SK-N-SH treated with all-trans-retinoic acid at 6 μM for 48 hours (cell line): ENCODE measurements around the gene PCBP3.

Experiments
- ATAC-seq: fragments of 200-7000 bp; cut with Tn5 transposase; 3 replicates; pipeline ENCODE4 v1.9.1; 2020; ENCODE audit warnings: mild to moderate bottlenecking, moderate library complexity
- ARNTL ChIP-seq: fragments of 450-650 bp; formaldehyde crosslinking; IDR thresholded peaks from 2 replicates; pipeline ENCODE4 v1.5.0; 2020; ENCODE audit warnings: low read depth, mild to moderate bottlenecking, moderate library complexity, borderline replicate concordance
- BACH2 ChIP-seq: fragments of 250-450 bp; sonication (Bioruptor Pico); IDR thresholded peaks from 2 replicates; pipeline ENCODE4 v1.9.0; 2021; ENCODE audit warnings: mild to moderate bottlenecking, borderline replicate concordance
- CREB5 ChIP-seq: fragments of 250-450 bp; sonication (Bioruptor Pico); IDR thresholded peaks from 2 replicates; pipeline ENCODE4 v1.5.1; 2020; ENCODE audit warnings: low read depth, mild to moderate bottlenecking, moderate library complexity
- CSDC2 ChIP-seq: fragments of 250-450 bp; sonication (Bioruptor Pico); IDR thresholded peaks from 2 replicates; pipeline ENCODE4 v1.5.0; 2020; ENCODE audit warnings: mild to moderate bottlenecking, moderate library complexity
- CSRNP3 ChIP-seq: fragments of 250-450 bp; sonication (Bioruptor Pico); IDR thresholded peaks from 2 replicates; pipeline ENCODE4 v1.5.1; 2021; ENCODE audit warnings: mild to moderate bottlenecking, moderate library complexity
- ESRRG ChIP-seq: fragments of 250-450 bp; sonication (Bioruptor Pico); IDR thresholded peaks from 2 replicates; pipeline ENCODE4 v1.6.1; 2021; ENCODE audit warnings: mild to moderate bottlenecking
- ISL1 ChIP-seq: fragments of 250-450 bp; sonication (Bioruptor Pico); IDR thresholded peaks from 2 replicates; pipeline ENCODE4 v2.1.2; 2022; ENCODE audit warnings: mild to moderate bottlenecking, moderate library complexity
- PATZ1 ChIP-seq: fragments of 250-450 bp; sonication (Bioruptor Pico); IDR thresholded peaks from 2 replicates; pipeline ENCODE4 v1.8.0; 2020; ENCODE audit warnings: mild to moderate bottlenecking, moderate library complexity, borderline replicate concordance
- PPARA ChIP-seq: fragments of 250-450 bp; sonication (Bioruptor Pico); IDR thresholded peaks from 2 replicates; pipeline ENCODE4 v1.5.0; 2020; ENCODE audit warnings: mild to moderate bottlenecking, borderline replicate concordance
- RARB ChIP-seq: fragments of 250-450 bp; sonication (Bioruptor Pico); IDR thresholded peaks from 2 replicates; pipeline ENCODE4 v1.8.0; 2021; ENCODE audit warnings: mild to moderate bottlenecking, moderate library complexity
- SNAI2 ChIP-seq: fragments of 250-450 bp; sonication (Bioruptor Pico); IDR thresholded peaks from 2 replicates; pipeline ENCODE4 v1.5.0; 2020; ENCODE audit warnings: mild to moderate bottlenecking, moderate library complexity
- TOX ChIP-seq: fragments of 250-450 bp; sonication (Bioruptor Pico); IDR thresholded peaks from 2 replicates; pipeline ENCODE4 v1.8.0; 2021; ENCODE audit warnings: mild to moderate bottlenecking, moderate library complexity, borderline replicate concordance
- TSHZ2 ChIP-seq: fragments of 250-450 bp; sonication (Bioruptor Pico); IDR thresholded peaks from 2 replicates; pipeline ENCODE4 v1.5.0; 2020; ENCODE audit warnings: mild to moderate bottlenecking, moderate library complexity
- ZFP3 ChIP-seq: fragments of 250-450 bp; sonication (Bioruptor Pico); IDR thresholded peaks from 2 replicates; pipeline ENCODE4 v1.5.0; 2020; ENCODE audit warnings: mild to moderate bottlenecking, moderate library complexity
- ZFP30 ChIP-seq: fragments of 450-650 bp; formaldehyde crosslinking; IDR thresholded peaks from 2 replicates; pipeline ENCODE4 v1.5.0; 2022; ENCODE audit warnings: mild to moderate bottlenecking, moderate library complexity
- ZNF565 ChIP-seq: fragments of 450-650 bp; formaldehyde crosslinking; conservative IDR thresholded peaks from 2 replicates; pipeline ENCODE4 v1.5.0; 2020; ENCODE audit warnings: low read depth, mild to moderate bottlenecking, moderate library complexity
- ZNF70 ChIP-seq: fragments of 450-650 bp; formaldehyde crosslinking; IDR thresholded peaks from 2 replicates; pipeline ENCODE4 v1.5.0; 2020; ENCODE audit warnings: mild to moderate bottlenecking, moderate library complexity

PCBP3 gene

GRCh38 chr21:45899317-45900033 is 255.9 kb downstream of the PCBP3 start (continued):
- no peak for TF ChIP-seq CREB5 (CRISPR knock-in tag)
- TF ChIP-seq RARB (CRISPR knock-in tag) = no peak
- TF ChIP-seq CSDC2 (CRISPR knock-in tag) = no peak
- TF ChIP-seq ARNTL (CRISPR knock-in tag) = no peak
- no peak for TF ChIP-seq PATZ1 (CRISPR knock-in tag)
- no peak for TF ChIP-seq ZFP30 (CRISPR knock-in tag)
- no peak for TF ChIP-seq BACH2 (CRISPR knock-in tag)

GRCh38 chr21:45900034-45900868 is 256.7 kb downstream of the PCBP3 start:
- ATAC-seq = no peak
- TF ChIP-seq PATZ1 (CRISPR knock-in tag) (no peak), ZFP30 (CRISPR knock-in tag) (no peak), ARNTL (CRISPR knock-in tag) (no peak), TOX (no peak), ISL1 (CRISPR knock-in tag) (no peak), ZNF70 (no peak), TSHZ2 (CRISPR knock-in tag) (no peak), SNAI2 (CRISPR knock-in tag) (no peak), ZNF565 (CRISPR knock-in tag) (no peak), ZFP3 (CRISPR knock-in tag) (no peak)

- TF ChIP-seq ARNTL (CRISPR knock-in tag) (no peak), RARB (CRISPR knock-in tag) (no peak), ZNF565 (CRISPR knock-in tag) (no peak), BACH2 (CRISPR knock-in tag) (no peak), CREB5 (CRISPR knock-in tag) (no peak), ZNF70 (no peak), PPARA (CRISPR knock-in tag) (no peak), ESRRG (CRISPR knock-in tag) (no peak), ZFP3 (CRISPR knock-in tag) (no peak), CSRNP3 (CRISPR knock-in tag) (no peak)
- no peak for ATAC-seq
These were observed 257.7 kb downstream of the PCBP3 start for GRCh38 chr21:45901061-45901690.
